GM21360 (cell line): Measurements from ENCODE around the gene MCTP2.

Experiments
- ATAC-seq: cut with Tn5 transposase; IDR thresholded peaks from one replicate; pipeline ENCODE4 v1.9.1; 2021; ENCODE audit warnings: mild to moderate bottlenecking, moderate library complexity; ENCODE audit not compliant: unreplicated experiment

MCTP2 gene

DNA sequence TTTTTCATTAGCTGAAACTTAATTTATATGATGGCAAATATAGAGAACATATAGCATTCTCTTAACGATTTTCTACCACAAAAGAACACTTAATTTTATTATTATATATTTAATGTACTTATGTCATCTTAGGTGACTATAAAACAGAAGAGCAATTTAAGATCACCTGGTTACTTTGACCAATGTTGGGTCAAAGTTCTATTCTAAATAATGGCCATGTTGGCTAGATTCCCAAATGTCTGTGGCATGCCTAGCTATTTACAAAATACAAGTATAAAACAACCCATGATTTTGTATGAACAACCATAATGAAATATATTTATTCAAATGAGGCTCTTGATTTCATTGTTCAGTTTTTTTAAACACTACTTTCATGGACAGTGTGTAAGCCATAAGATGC is 200.9 kb downstream of the MCTP2 start:
- no peak for ATAC-seq

DNA sequence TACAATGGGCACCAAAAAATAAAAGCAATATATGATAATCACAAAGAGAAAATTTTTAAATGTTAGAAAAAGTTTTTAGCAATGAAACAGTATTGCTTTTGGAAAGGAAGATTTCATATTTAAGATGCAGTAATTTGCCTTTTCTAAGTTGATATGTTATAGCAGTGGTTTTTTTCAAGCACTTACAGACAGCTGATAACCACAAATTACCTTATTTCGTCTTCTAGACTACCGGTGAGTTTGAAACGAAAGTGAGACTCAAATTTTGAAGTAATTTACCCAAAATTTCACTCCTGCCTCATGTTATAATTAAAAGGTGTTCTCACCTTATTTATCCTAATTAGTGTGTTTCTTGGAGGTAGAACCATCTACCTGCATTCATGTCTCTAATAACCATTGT is 207.8 kb downstream of the MCTP2 start:
- no peak for ATAC-seq

DNA sequence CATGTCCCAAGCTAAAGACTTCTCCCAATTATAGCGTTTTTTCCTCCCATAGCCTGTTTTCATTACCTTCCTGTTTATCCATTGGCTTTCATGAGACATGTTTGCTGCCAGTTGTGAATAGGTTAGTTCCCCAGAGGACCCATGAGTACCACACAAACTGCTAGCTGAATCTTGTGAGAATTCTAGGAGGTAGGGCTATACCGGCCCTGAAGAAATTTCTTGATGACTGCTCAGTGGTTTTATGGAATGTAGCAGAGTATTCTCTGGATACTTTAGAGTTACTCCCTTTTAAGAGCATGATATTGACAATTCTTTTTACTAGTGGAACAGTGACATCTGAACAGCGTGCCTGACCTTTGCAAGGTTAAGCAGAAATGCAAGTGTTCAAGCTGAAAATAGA is 210.4 kb downstream of the MCTP2 start:
- ATAC-seq = no peak

DNA sequence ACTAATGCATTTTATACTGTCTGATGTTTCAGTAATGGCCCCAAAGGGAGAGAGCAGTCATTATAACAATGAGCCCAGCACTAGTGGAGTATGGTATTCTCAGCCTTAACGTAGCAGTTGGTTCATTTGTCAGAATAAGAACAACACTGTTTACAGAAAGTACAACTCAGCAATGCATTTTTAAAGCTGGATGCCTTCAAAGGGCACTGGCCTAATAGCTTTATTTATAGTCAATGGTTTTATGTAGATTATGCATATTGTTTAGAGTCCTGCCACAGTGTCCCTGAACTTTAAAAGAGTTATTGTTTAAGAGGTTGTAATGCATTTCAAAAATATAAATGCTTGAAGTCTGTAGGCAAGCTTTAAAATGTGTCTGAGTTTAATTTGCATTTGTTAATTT is 211.1 kb downstream of the MCTP2 start:
- ATAC-seq = no peak

DNA sequence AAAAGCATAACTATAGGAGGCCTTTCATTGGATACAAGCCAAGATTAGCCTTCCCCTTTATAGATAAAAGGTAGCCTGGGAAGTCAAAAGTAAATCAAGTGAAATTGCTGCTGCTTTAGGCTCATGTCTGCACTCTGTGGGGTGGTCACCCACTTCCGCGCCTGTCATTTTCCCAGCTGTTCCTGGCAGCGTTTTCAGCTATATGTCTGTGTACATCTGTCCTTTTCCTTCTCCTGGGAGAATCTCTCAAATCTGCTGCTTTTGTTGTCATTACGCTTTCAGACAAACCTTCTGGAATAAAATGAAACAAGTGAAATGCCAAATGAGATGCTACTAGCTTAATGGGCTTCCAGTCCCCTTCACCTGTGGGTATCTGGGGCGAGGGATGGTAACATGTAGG is 211.8 kb downstream of the MCTP2 start:
- no peak for ATAC-seq

DNA sequence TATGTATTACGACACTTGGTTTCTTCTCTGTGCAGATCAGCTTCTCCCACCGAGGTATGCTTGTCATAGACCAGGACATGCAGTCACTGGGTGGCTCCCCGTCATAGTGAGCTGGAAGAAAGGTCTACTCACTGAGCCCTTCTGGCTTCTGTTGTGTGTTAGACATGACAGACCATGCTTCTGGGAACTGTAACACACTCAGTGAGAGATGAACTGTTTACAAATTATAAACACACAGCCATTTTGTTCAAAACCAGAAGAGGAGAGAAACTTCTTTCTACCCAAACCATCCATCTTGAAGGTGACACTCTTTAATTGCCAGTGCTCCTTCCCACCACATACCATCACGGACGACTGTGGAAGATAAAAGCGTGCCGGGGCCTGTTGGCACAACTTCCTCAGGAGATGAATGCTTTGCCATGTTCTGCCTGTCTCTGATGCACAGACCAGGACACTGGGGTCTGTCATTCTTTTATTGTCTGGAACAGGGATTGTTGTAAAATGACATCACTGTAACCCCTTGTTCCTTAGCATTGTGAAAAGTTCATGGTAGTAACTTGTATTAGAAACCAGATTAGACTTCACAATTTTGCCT is 214.3 kb downstream of the MCTP2 start:
- ATAC-seq = no peak

DNA sequence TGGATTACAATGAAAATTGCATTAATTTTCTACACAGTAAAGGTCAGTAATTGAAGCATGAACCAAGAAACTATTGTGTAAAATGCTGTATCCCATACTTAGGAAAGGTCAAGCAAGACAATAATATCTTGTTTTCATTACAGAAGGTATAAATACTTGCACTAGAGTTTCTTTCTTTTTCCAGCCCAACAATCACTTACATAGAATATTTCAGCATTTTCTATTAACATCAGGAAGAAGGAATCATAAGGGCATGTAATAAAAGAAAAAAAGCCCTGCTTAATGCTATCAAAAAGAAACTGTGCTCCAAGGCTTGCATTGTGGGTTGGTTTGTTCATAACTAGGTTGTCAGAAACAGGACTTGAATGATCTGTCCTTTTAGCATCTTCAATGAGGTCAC is 215.1 kb downstream of the MCTP2 start:
- no peak for ATAC-seq

DNA sequence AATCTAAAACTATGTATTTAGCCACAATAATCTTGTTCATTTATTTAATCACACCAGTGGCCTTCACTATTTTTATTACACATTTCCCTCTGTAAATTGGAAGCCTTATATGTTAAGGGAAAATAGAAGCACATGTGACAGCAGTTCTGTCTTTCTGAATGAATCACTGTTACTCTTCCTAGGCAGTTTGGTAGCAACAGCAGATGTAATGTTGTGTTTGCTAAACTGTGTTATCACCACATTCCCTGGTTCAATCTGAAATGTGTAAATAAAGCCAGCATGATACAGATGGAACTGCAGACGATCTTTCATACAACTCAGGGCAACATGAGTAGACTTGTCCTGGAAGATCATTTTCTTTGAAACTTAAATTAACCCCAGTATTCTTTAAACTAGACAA is 220.1 kb downstream of the MCTP2 start:
- no peak for ATAC-seq

DNA sequence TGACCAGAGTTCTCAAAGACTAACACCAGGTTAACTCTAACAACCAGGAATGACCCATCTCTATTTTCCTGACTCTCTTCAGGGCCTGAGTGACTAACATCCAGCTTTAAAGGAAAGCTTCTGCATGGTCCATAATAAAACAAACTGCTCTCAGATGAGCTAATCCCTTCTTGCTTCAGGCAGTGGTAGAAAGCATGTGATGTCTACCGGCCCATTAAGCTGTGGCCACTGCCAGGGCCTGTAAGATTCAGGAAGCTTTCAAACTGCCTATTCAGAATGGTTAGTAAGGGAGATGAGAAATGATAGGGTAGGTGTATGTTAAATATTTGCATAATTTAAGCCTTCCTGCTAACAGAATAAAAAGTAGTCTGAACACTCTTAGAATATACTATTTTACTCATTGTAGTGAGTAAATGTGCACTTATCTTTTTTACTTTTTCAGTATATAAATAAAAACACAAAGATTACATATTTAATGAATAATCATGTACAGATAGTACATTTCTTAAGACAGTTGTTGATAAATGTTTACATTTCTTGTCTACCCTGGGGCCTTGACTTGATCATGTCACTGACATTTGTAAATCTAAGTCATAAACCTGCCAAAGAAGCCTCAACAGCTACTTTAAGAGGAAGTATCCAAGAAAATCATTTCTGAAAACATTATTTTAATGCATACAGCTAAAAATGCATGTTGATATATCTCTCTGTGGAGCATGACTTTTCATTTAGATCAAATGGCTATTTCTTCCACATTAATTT is 222.0 kb downstream of the MCTP2 start:
- no peak for ATAC-seq

DNA sequence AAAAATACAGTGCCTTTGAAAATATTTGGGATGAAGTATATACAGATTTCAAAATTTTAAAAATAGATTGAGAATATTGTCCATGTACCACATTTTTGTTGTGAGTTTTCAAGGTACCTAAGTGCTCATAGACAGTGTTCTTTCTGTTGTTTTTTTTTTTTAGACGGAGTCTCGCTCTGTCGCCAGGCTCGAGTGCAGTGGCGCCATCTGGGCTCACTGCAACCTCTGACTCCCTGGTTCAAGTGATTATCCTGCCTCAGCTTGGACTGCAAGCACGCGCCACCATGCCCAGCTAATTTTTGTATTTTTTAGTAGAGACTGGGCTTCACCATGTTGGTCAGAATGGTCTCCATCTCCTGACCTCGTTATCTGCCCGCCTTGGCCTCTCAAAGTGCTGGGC is 223.9 kb downstream of the MCTP2 start:
- ATAC-seq = no peak

DNA sequence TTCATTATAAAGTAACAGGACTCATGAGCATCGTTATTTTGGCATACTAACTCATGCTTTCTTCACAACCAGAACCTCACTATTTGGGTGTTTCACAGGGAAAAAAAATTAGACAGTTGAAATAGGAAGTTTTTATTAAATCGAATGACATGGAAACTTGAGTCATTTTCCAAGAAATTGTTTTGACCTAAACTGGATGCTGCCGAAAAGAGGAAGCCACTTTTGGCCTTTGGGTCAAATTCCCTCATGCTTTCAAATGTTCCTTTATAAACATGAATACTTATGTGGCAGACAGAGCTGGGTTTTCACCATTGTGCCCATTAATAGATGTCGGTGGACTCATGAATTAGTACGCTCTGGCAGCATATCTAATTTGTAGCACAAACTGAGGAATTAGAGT is 224.9 kb downstream of the MCTP2 start:
- no peak for ATAC-seq

DNA sequence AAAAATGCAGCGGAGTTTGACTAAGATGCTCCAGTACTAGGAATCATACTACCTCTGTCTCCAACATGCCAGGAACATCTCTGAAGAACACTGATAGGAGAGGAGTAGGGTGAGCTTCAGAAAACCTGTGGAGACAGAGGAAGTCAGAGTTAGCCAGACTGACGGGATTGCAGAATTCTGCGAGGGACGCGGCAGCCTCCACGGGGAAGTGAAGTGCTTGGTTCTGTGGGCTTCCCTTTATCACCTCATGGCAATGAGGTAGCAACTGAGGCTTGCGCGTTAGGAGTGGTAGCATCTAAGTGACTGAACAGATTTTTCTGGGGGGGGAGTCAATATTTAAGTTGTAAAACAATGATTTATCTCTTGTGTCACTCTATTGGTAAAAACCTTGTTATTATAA is 226.3 kb downstream of the MCTP2 start:
- ATAC-seq = no peak

DNA sequence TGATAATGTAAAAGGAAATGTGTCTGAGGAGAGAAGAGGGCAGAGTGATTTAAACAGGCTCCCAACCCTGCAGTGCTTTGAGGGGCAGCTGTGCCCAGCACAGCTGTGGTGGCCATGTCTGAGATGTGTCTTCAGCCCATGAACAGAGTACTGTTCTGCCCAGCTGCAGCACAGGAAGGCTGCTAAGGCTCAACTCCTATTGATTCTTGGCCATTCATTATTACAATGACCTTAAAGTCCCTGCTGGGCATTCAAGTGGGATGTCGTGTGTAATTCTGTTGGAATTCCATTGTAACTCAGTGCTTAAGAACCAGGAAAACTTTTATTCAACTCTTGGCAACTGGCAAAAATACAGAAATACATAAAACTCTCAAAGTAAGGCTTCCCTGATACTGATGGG is 229.3 kb downstream of the MCTP2 start:
- no peak for ATAC-seq

DNA sequence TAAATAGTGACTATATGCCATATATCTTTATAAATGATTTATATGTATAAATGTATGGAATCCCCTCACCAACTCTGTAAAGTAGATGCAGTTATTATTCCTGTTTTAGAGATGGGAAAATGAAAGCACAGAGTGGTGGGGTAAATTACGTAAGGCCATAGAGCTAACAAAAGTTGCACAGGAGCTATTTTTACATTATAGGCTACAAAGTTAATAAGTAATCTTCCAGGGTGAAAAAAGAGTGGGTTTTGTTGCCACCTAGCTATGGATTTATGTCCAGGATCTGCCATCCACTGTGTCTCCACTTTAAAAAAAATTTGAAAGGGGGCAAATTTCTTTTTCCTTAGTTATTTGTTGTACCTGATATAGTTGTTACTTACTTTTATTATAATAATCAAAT is 235.7 kb downstream of the MCTP2 start:
- no peak for ATAC-seq

DNA sequence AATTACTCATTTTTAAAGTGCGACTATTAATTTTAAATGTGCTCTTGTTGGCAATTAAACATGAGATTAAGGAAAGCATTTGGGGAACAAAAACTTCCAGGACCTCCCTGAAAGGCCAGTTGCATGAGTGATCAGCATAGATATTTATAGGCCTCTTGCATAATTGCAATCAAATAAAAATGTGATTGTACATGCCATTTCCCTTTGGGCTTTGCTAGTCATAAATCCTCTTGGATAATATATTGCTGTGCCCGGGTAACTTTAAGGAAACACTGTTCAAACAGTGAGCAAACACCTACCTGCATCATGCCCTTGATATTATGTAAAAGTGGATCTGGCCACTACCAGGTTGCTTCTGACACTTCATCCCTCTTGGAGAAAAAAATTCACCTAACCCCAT is 239.1 kb downstream of the MCTP2 start:
- ATAC-seq = no peak

DNA sequence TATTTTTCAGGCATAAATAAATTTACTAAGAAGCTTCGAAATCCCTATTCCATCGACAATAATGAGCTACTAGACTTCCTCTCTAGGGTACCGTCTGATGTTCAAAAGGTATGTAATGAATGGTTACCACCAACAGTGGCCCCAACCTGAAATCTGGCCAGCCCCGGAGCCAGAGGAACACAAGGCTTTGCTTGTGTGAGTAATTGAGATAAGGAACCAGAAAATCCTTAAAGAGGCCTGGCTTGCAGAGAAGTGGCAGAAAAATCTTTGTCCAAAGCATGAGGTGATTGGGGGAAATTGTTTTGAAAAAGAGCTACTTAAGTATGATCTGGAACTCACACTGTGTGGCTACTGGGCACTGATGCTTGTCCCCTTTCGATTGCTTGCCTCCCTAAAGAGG is 245.3 kb downstream of the MCTP2 start:
- ATAC-seq = no peak

DNA sequence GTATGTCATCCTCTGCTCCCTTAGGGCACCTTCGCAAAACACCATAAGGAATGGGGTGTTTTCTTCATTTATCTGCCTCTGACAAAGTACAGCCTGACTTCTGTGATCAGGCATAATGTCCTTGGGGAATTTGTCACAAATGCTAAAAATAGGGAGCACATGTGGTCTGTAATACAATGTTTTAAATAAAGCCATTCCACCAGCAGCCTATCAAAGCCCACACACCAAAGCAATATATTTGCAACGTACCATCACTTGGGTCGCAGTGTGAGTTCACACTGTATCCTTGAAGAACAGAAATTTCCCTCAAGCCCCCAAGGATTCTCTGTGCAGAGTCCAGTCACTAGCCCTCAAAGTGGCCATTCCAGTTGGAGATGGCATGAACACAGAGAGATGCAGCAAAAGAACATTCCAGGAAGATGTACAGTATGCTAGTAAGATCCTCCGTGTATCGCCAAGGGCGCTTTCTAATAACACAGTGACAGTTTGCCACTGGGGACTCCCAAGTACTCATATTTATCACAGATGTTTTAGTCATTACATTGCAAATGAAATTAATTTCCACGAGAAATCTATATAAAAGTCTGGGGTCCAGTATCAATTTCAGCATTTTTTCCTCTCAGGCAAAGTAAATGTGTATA is 246.7 kb downstream of the MCTP2 start:
- no peak for ATAC-seq

DNA sequence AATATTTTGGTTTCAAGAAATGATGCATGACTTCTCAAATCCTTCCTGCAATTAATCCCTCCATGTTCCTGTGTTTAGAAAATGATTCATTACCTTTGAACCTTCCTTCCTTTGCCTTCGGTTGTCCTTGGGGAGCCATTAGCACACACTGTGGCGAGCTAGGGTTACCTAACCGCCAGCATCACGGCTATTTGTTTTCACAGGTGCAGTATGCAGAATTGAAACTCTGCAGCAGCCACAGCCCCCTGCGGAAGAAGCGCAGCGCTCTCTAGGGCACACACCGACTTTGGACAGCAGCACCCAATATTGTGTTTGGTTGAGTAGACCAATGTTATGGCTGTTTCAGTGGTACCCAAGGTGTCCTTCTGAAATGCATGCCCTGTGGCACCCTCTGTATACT is 247.4 kb downstream of the MCTP2 start:
- no peak for ATAC-seq

DNA sequence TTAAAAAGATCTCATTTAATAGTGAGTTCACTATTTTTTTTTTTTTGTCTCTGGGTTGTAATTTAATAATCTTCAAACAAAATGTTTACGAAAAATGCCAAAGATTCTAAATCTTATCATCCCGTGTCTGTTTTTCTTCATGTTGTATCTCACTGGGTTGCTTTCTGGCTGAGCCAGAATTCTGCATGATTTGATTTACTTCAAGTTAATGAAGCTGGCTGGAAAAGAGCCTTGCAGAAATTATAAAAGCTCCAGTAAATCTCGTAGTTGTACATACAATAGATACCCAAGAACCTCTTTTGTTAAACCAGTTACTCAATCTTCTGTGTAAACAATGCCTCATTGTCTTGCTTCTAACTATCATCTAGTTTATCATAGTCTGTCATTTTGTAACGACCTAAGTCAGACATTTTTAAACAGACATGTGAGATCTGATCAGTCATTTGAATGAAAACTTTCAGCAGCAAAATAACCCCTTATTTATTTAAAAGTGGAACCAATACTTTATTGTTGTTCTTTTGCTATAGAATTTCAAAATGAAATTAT is 249.0 kb downstream of the MCTP2 start:
- ATAC-seq = no peak

DNA sequence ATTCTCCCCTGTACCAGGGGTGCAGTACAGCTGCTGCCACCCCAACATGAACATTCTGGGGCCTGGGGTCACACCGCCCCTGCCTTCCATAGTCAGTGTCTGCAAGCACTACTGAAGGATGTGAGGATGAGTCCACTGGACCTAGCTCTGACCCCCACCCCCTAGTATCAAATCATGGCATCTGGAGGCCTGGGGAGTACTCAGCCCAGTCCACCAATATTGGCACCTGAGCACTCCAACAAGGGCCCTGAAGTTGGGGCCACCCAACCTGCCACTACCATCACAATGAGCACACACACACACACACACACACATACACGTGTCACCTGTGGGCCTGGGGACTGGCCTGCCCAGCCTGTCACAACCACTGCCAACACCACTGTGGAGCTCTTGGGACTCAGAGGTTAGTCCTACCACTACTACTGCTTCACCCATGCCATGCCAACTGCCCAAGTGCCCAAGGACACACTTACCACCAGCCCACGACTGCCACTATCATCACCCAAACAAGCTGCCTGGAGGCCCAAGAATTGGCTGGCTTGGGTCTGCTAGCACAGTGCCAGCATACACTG is 253.9 kb downstream of the MCTP2 start:
- ATAC-seq = no peak

DNA sequence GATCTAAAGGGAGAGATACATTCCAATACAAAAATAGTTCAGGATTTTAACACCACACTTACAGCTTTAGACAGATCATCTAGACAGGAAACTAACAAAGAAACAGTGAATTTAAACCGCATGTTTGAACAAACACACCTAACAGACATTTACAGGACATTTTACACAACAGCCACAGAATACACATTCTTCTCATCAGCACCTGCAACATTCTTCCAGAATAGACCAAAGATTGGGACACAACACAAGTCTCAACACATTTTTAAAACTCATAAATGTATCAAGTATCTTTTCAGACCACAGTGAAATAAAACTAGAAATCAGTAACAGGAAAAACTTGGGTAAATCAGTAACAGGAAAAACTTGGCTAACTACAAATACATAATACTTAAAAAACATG is 256.3 kb downstream of the MCTP2 start:
- no peak for ATAC-seq

DNA sequence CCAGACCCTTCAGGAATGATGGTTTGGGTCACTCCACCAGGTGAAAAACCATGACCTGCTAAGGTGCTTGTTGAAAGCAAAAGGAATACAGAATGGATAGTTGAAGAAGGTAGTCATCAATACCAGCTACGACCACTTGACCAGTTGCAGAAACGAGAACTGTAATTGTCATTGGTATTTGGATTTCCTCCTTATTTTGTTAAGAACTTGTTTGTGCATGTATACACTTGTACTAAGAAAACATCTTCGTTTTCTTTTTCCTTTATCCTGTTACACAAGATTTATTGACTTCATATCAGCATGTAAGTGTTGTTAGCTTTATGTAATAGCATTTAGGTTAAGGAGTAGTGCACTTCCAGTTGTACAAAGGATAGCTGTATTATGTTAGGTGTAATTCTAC is 261.8 kb downstream of the MCTP2 start:
- no peak for ATAC-seq
